Activated naive CD8-positive, alpha-beta T cell treated with anti-CD3 and anti-CD28 coated beads, Interleukin-2, amount 50 U/mL, for 24 hours (primary cell): Measurements from ENCODE around the gene TRIM46.
"Not testable (repeated sequence)": the region's sequence is repeated elsewhere in the genome, so short reads cannot be mapped to it uniquely, and the experiment has no call there.

ENCODE experiments used
- ATAC-seq: fragments of 150-1000 bp; cut with Tn5 transposase; one replicate; pipeline ENCODE4 v1.10.0; 2021
- DNase-seq: peaks from one replicate; pipeline ENCODE4 v3.0.0; 2021
- H3K27ac Mint-ChIP-seq: one replicate; pipeline ENCODE4 v1.8.0; 2021; ENCODE audit warnings: mild to moderate bottlenecking, mixed read lengths
- H3K27me3 Mint-ChIP-seq: one replicate; pipeline ENCODE4 v1.8.0; 2021; ENCODE audit warnings: mixed read lengths
- H3K36me3 Mint-ChIP-seq: one replicate; pipeline ENCODE4 v1.8.0; 2021; ENCODE audit warnings: low read depth, mixed read lengths
- H3K4me1 Mint-ChIP-seq: one replicate; pipeline ENCODE4 v1.8.0; 2021; ENCODE audit warnings: mixed read lengths
- H3K4me3 Mint-ChIP-seq: one replicate; pipeline ENCODE4 v1.8.0; 2021; ENCODE audit warnings: mild to moderate bottlenecking, moderate library complexity, mixed read lengths
- H3K9me3 Mint-ChIP-seq: one replicate; pipeline ENCODE4 v1.8.0; 2021; ENCODE audit warnings: mixed read lengths

Gene TRIM46

GRCh38 chr1:155210314-155211104, 36.9 kb downstream of the TRIM46 start:
- H3K36me3 Mint-ChIP-seq = peaks cover 11% of the 10 kb centered on the region
- peak overlapping the region; percentile 93 for H3K4me3 Mint-ChIP-seq
- ATAC-seq (no peak), DNase-seq (no peak)
- H3K4me1 Mint-ChIP-seq = peaks cover 29% of the 10 kb centered on the region
- peak overlapping the region; percentile 94 for H3K27ac Mint-ChIP-seq
- H3K27me3 Mint-ChIP-seq = no peaks in the 10 kb centered on the region
- H3K9me3 Mint-ChIP-seq = no peaks in the 10 kb centered on the region

DNA sequence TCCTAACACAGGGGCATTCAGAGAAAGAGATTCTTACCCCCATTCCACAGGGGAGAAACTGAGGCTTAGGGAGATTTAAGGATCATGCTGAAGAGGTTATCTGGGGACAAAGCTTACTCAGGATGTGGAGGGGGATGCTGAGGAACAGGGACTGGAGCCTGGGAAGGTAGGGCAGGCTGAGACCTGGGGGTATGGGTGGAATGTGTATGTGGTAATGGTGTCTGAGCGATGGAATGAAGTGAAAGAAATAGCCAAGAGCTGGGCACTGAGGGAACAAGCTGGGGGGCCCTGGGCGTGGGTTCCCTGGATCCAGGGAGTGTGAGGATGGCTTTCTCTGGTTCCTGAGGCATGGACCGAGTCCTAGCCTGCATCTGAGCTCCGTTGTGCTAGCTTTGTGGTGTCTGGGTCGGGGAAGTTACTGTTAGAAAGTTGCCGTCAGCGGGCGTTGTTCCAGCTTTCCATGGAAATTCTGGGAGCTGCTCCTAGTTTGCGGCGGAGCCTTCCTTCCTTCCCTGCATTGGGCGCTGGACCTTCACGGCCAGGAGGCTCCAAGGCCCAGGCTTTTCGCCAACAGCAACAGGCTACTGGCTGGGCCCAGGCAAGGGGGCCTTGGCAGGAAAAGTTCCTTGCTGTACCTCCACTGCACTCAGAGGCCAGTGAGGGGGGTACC, 37.9 kb downstream of the TRIM46 start:
- H3K36me3 Mint-ChIP-seq = peaks cover 11% of the 10 kb centered on the region
- not testable (repeated sequence) for H3K27ac Mint-ChIP-seq, H3K27me3 Mint-ChIP-seq

GRCh38 chr1:155212051-155212440, 38.4 kb downstream of the TRIM46 start:
- H3K4me3 Mint-ChIP-seq, DNase-seq, ATAC-seq, H3K27me3 Mint-ChIP-seq, H3K9me3 Mint-ChIP-seq, H3K27ac Mint-ChIP-seq: not testable (repeated sequence)
- Mint-ChIP-seq H3K36me3 (peaks cover 11% of the 10 kb centered on the region), H3K4me1 (peaks cover 25% of the 10 kb centered on the region)

More for the DNA sequence above, 37.9 kb downstream of the TRIM46 start:
- H3K4me3 Mint-ChIP-seq, ATAC-seq, H3K9me3 Mint-ChIP-seq, DNase-seq: not testable (repeated sequence)
- H3K4me1 Mint-ChIP-seq = peaks cover 29% of the 10 kb centered on the region

DNA sequence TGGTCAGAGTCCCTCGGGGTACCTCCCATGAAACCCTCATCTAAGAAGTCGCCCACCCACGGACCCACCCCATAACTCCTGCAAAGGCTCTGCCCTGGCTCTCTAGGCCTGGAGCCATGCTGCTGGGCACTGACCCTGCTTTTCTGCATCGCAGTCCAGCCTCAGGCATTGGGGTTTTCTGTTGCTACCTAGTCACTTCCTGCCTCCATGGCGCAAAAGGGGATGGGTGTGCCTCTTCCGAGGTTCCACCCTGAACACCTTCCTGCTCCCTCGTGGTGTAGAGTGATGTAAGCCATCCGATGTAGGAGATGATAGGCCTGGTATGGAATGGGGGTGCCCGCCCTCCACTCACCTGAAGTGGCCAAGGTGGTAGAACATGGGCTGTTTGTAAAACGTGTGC, 41.1 kb downstream of the TRIM46 start:
- not testable (repeated sequence) for H3K27ac Mint-ChIP-seq, H3K4me3 Mint-ChIP-seq, H3K9me3 Mint-ChIP-seq, H3K27me3 Mint-ChIP-seq, ATAC-seq, DNase-seq
- H3K36me3 Mint-ChIP-seq = peaks cover 11% of the 10 kb centered on the region
- H3K4me1 Mint-ChIP-seq = peaks cover 19% of the 10 kb centered on the region

GRCh38 chr1:155218854-155219591, 45.4 kb downstream of the TRIM46 start:
- Mint-ChIP-seq H3K4me3 (peak overlapping the region; percentile 15), H3K9me3 (no peaks in the 10 kb centered on the region), H3K4me1 (peaks cover 14% of the 10 kb centered on the region), H3K27me3 (no peaks in the 10 kb centered on the region), H3K27ac (peak overlapping the region; percentile 53), H3K36me3 (no peaks in the 10 kb centered on the region)
- ATAC-seq (no peak), DNase-seq (no peak)

DNA sequence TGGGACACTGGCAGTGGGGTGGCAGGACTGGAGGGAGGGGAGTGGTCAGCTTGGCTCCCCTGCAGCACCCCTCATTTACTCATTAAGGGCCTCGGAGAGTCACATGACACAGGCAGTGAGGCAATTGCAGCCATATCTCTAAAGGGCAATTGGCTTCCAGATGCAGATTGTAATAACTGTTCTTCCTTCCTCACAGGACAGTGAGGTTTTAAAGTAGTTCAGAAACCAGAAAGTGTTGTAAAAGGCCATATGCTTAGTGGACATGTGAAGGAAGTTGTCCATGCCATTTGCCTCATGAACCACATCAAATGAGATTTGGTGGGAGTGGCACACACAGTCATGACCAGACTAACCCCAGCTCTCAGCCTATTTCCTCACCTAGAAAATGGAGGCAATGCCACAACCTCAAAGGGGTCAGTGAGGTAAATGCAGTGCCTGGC, 46.0 kb downstream of the TRIM46 start:
- Mint-ChIP-seq H3K4me3 (no peak overlapping the region), H3K27ac (peak overlapping the region; percentile 53), H3K4me1 (peaks cover 18% of the 10 kb centered on the region), H3K36me3 (peaks cover 2% of the 10 kb centered on the region), H3K27me3 (no peaks in the 10 kb centered on the region), H3K9me3 (no peaks in the 10 kb centered on the region)
- DNase-seq (no peak), ATAC-seq (no peak)

DNA sequence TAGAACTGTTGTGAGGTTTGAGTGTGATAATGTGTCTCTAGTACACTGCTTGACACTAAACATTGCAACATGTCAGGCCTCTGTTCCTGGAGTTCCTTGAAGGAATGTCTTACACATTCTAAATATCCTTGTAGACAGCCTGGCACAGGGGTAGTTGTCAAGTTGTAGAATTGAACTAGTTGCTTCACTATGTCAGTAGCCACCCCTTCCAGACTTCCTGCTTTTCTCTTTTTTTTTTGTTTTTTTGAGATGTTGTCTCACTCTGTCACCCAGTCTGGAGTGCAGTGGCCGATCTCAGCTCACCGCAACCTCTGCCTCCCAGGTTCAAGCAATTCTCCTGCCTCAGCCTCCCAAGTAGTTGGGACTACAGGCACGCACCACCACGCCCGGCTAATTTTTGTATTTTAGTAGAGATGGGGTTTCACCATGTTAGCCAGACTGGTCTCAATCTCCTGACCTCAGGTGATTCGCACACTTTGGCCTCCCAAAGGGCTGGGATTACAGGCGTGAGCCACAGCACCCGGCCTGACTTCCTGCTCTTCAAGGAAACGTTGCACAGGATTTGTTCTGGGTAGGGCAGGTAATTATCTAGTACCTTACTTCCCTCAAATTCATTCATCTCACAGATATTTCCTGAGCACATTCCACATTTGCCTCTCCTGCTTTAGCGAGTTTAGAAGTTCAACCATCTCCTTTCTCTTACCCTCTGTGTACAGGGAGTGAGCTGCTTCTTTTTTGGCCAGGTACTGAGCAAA, 46.7 kb downstream of the TRIM46 start:
- Mint-ChIP-seq H3K27ac (peak overlapping the region; percentile 19), H3K4me1 (peaks cover 24% of the 10 kb centered on the region)
- H3K9me3 Mint-ChIP-seq, H3K36me3 Mint-ChIP-seq, H3K4me3 Mint-ChIP-seq, H3K27me3 Mint-ChIP-seq, ATAC-seq, DNase-seq: not testable (repeated sequence)

DNA sequence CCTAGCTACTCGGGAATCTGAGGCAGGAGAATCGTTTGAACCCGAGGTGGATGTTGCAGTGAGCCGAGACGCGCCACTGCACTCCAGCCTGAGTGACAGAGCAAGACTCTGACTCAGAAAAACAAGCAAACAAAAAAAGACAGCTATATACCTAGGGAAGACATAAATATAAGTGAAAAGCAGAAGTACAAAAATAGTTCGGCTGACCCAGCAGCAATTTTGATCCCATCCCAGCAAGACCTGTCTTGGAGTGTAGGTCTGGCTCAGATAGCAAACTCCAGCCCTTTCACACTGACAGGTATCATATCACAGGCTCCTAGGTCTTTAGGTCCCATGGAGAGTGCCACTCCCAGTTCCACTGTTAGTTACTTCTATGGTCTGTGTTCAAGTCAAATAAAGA, 49.4 kb downstream of the TRIM46 start:
- no peak for DNase-seq
- H3K4me1 Mint-ChIP-seq = peaks cover 44% of the 10 kb centered on the region
- no peak for ATAC-seq
- no peak overlapping the region for H3K27ac Mint-ChIP-seq
- H3K36me3 Mint-ChIP-seq = peaks cover 12% of the 10 kb centered on the region
- H3K4me3 Mint-ChIP-seq = no peak overlapping the region
- H3K27me3 Mint-ChIP-seq = no peaks in the 10 kb centered on the region
- H3K9me3 Mint-ChIP-seq = no peaks in the 10 kb centered on the region

DNA sequence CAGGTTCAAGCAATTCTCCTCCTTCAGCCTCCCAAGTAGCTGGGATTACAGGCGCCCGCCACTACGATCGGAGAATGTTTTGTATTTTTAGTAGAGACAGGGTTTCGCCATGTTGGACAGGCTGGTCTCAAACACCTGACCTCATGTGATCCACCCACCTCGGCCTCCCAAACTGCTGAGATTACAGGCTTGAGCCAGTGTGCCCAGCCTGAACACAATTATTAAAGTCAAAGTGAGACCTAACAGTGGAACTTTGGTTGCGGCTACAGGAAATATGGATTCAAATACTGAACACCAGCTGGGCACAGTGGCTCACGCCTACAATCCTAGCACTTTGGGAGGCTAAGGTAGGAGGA, 51.7 kb downstream of the TRIM46 start:
- Mint-ChIP-seq H3K27ac (peak overlapping the region; percentile 52), H3K4me3 (peak overlapping the region; percentile 95), H3K4me1 (peaks cover 38% of the 10 kb centered on the region)

DNA sequence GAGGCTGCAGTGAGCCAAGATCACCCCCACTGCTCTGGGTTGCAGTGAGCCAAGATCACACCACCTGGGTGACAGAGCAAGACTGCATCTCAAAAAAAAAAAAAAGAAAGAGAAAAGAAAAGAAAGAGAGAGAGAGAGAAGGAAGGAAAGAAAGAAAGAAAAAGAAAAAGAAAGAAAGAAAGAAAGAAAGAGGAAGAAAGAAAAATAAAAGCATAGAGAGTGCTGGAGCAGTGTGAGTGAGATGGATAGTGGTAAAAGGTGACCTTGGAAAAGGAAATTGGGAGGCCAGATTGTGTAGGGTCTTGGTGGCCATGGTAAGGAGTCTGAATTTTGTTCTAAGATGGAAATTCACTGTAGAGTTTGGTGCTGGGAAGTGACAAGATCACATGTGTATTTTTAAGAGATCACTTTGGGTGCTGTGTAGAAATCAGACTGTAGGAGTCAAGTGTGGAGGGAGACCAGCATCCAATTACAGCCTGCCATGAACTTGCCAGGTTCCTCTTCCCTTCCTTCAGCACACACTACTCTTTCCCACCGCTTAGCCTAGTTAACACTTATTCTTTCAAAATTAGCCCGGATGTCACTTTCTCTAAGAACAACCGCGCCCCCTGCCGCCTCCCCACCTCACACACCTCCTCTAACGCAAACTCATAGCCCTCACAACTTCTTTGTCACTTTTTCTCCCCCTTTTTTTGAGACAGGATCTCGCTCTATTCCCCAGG, 52.7 kb downstream of the TRIM46 start:
- peaks cover 12% of the 10 kb centered on the region for H3K36me3 Mint-ChIP-seq
- H3K27me3 Mint-ChIP-seq = no peaks in the 10 kb centered on the region
- ATAC-seq = peak; percentile 40
- peaks cover 38% of the 10 kb centered on the region for H3K4me1 Mint-ChIP-seq
- DNase-seq = peak; percentile 84
- H3K4me3 Mint-ChIP-seq = peak overlapping the region; percentile 95
- peak overlapping the region; percentile 89 for H3K27ac Mint-ChIP-seq
- no peaks in the 10 kb centered on the region for H3K9me3 Mint-ChIP-seq

More for the DNA sequence above, 51.7 kb downstream of the TRIM46 start:
- DNase-seq, H3K27me3 Mint-ChIP-seq, ATAC-seq, H3K9me3 Mint-ChIP-seq: not testable (repeated sequence)
- H3K36me3 Mint-ChIP-seq = peaks cover 12% of the 10 kb centered on the region

- Mint-ChIP-seq H3K36me3 (peaks cover 12% of the 10 kb centered on the region), H3K27ac (peak overlapping the region; percentile 89), H3K4me3 (peak overlapping the region; percentile 95), H3K4me1 (peaks cover 38% of the 10 kb centered on the region), H3K9me3 (no peaks in the 10 kb centered on the region), H3K27me3 (no peaks in the 10 kb centered on the region)
- DNase-seq (peak; percentile 59), ATAC-seq (peak; percentile 31)
These were observed 53.2 kb downstream of the TRIM46 start for GRCh38 chr1:155226910-155227260.

- DNase-seq (peak; percentile 99), ATAC-seq (peak; percentile 95)
- Mint-ChIP-seq H3K4me3 (peak overlapping the region; percentile 95), H3K36me3 (peaks cover 12% of the 10 kb centered on the region), H3K27ac (peak overlapping the region; percentile 89), H3K27me3 (no peaks in the 10 kb centered on the region), H3K4me1 (peaks cover 38% of the 10 kb centered on the region), H3K9me3 (no peaks in the 10 kb centered on the region)
These were observed 53.8 kb downstream of the TRIM46 start for GRCh38 chr1:155227261-155228095.

GRCh38 chr1:155228096-155228427, 54.4 kb downstream of the TRIM46 start:
- Mint-ChIP-seq H3K9me3 (no peaks in the 10 kb centered on the region), H3K27me3 (no peaks in the 10 kb centered on the region), H3K36me3 (peaks cover 12% of the 10 kb centered on the region), H3K27ac (peak overlapping the region; percentile 89), H3K4me3 (peak overlapping the region; percentile 95), H3K4me1 (peaks cover 38% of the 10 kb centered on the region)
- DNase-seq = no peak
- ATAC-seq = no peak
